ENCODE results near the gene EMX2.

EMX2 gene

GRCh38 chr10:117547016-117547715, 4.6 kb downstream of the EMX2 start:
- Histone ChIP-seq H4K91ac (ENCODE audit: low read depth, low read length) (no peak overlapping the region), H3K23ac (ENCODE audit: low read length) (no peak overlapping the region), H3K79me1 (ENCODE audit: low read length) (no peaks in the 10 kb centered on the region), H3K9me3 (ENCODE audit: insufficient read depth, low read depth, low read length) (peaks cover 5% of the 10 kb centered on the region), H2BK120ac (ENCODE audit: insufficient read depth, low read length, poor library complexity) (no peak overlapping the region), H3K36me3 (ENCODE audit: control insufficient read depth in 1 of 2, insufficient read depth in 2 of 2, low read length in 2 of 2) (no peaks in the 10 kb centered on the region), H3K4ac (ENCODE audit: low read depth, low read length) (no peak overlapping the region), H2BK5ac (ENCODE audit: low read depth, low read length, poor library complexity) (no peak overlapping the region), H3K4me1 (ENCODE audit: control insufficient read depth in 1 of 2, insufficient read depth in 2 of 2, low read length in 2 of 2) (peaks cover 0 to 14% of the 10 kb centered on the region in 2 experiments), H3K79me2 (ENCODE audit: control insufficient read depth, insufficient read depth, low read length, poor library complexity) (no peaks in the 10 kb centered on the region), H3K4me2 (ENCODE audit: low read length) (no peak overlapping the region), H3K27ac (ENCODE audit: low read depth, low read length) (no peak overlapping the region), H4K8ac (ENCODE audit: low read depth, low read length) (no peak overlapping the region), H4K12ac (ENCODE audit: low read depth, low read length) (no peak overlapping the region), H3K4me3 (ENCODE audit: low read depth, low read length) (no peak overlapping the region), H3K18ac (ENCODE audit: low read length) (no peak overlapping the region), H3K9ac (ENCODE audit: low read length) (no peak overlapping the region), H2BK12ac (ENCODE audit: low read length) (no peak overlapping the region), H3K27me3 (ENCODE audit: insufficient read depth, low read length) (peaks cover 85% of the 10 kb centered on the region), H3K14ac (ENCODE audit: low read length) (no peak overlapping the region), H2AK5ac (ENCODE audit: low read length) (no peak overlapping the region), H2AFZ (ENCODE audit: insufficient read depth, low read length, poor library complexity) (no peak overlapping the region)
- WGBS (ENCODE audit: extremely low coverage, insufficient coverage, insufficient read length), result no CpG with 5 or more reads among the region's 20 CpGs
- no peak for DNase-seq

DNA sequence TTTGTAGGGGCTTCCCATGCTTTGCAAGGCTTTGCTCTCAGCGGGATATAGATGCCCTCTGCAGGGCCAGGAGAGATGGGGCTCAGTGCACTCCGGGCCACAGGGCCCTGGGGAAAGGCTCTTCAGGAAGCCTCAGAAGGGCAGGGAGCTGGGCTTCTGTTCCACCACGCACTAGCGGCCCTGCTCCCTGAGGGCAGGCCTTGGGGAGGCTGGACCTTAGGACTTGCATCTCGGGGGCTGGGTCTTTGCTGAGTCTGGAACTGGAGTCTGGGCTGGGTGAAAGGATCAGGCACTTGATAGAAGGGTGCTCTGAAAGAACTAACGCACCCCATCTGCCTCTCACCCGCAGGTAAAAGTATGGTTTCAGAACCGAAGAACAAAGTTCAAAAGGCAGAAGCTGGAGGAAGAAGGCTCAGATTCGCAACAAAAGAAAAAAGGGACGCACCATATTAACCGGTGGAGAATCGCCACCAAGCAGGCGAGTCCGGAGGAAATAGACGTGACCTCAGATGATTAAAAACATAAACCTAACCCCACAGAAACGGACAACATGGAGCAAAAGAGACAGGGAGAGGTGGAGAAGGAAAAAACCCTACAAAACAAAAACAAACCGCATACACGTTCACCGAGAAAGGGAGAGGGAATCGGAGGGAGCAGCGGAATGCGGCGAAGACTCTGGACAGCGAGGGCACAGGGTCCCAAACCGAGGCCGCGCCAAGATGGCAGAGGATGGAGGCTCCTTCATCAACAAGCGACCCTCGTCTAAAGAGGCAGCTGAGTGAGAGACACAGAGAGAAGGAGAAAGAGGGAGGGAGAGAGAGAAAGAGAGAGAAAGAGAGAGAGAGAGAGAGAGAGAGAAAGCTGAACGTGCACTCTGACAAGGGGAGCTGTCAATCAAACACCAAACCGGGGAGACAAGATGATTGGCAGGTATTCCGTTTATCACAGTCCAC, 5.4 kb downstream of the EMX2 start:
- no peak for DNase-seq
- H3K79me2 ChIP-seq (ENCODE audit: control insufficient read depth, insufficient read depth, low read length, poor library complexity), result no peaks in the 10 kb centered on the region
- H3K23ac ChIP-seq (ENCODE audit: low read length), result no peak overlapping the region
- no peak overlapping the region for H3K4me2 ChIP-seq (ENCODE audit: low read length)
- no peak overlapping the region for H3K14ac ChIP-seq (ENCODE audit: low read length)
- no peak overlapping the region for H4K12ac ChIP-seq (ENCODE audit: low read depth, low read length)
- H2AFZ ChIP-seq (ENCODE audit: insufficient read depth, low read length, poor library complexity), result no peak overlapping the region
- no peaks in the 10 kb centered on the region for H3K79me1 ChIP-seq (ENCODE audit: low read length)
- H3K4me3 ChIP-seq (ENCODE audit: low read depth, low read length), result no peak overlapping the region
- H3K9me3 ChIP-seq (ENCODE audit: insufficient read depth, low read depth, low read length), result peaks cover 5% of the 10 kb centered on the region
- no peak overlapping the region for H3K9ac ChIP-seq (ENCODE audit: low read length)
- H3K4ac ChIP-seq (ENCODE audit: low read depth, low read length), result no peak overlapping the region
- H3K36me3 ChIP-seq (ENCODE audit: control insufficient read depth in 1 of 2, insufficient read depth in 2 of 2, low read length in 2 of 2), result no peaks in the 10 kb centered on the region
- no peak overlapping the region for H3K18ac ChIP-seq (ENCODE audit: low read length)
- no CpG with 5 or more reads among the region's 32 CpGs for WGBS (ENCODE audit: extremely low coverage, insufficient coverage, insufficient read length)
- H2BK5ac ChIP-seq (ENCODE audit: low read depth, low read length, poor library complexity), result no peak overlapping the region
- no peak overlapping the region for H2AK5ac ChIP-seq (ENCODE audit: low read length)
- no peak overlapping the region for H2BK120ac ChIP-seq (ENCODE audit: insufficient read depth, low read length, poor library complexity)
- H3K27me3 ChIP-seq (ENCODE audit: insufficient read depth, low read length), result peaks cover 88% of the 10 kb centered on the region
- no peak overlapping the region for H4K8ac ChIP-seq (ENCODE audit: low read depth, low read length)
- no peak overlapping the region for H3K27ac ChIP-seq (ENCODE audit: low read depth, low read length)
- H2BK12ac ChIP-seq (ENCODE audit: low read length), result no peak overlapping the region
- no peak overlapping the region for H4K91ac ChIP-seq (ENCODE audit: low read depth, low read length)
- peaks cover 0 to 16% of the 10 kb centered on the region in 2 experiments for H3K4me1 ChIP-seq (ENCODE audit: control insufficient read depth in 1 of 2, insufficient read depth in 2 of 2, low read length in 2 of 2)

DNA sequence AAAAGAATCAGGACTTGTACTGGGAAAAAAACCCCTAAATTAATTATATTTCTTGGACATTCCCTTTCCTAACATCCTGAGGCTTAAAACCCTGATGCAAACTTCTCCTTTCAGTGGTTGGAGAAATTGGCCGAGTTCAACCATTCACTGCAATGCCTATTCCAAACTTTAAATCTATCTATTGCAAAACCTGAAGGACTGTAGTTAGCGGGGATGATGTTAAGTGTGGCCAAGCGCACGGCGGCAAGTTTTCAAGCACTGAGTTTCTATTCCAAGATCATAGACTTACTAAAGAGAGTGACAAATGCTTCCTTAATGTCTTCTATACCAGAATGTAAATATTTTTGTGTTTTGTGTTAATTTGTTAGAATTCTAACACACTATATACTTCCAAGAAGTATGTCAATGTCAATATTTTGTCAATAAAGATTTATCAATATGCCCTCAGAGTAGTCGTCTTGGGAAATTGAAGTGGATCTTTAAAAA, 6.6 kb downstream of the EMX2 start:
- Histone ChIP-seq H4K8ac (ENCODE audit: low read depth, low read length) (no peak overlapping the region), H3K27me3 (ENCODE audit: insufficient read depth, low read length) (peaks cover 88% of the 10 kb centered on the region), H2BK120ac (ENCODE audit: insufficient read depth, low read length, poor library complexity) (no peak overlapping the region), H3K79me2 (ENCODE audit: control insufficient read depth, insufficient read depth, low read length, poor library complexity) (no peaks in the 10 kb centered on the region), H4K12ac (ENCODE audit: low read depth, low read length) (no peak overlapping the region), H3K27ac (ENCODE audit: low read depth, low read length) (no peak overlapping the region), H3K14ac (ENCODE audit: low read length) (no peak overlapping the region), H2BK12ac (ENCODE audit: low read length) (no peak overlapping the region), H4K91ac (ENCODE audit: low read depth, low read length) (no peak overlapping the region), H3K9me3 (ENCODE audit: insufficient read depth, low read depth, low read length) (peaks cover 10% of the 10 kb centered on the region), H3K4ac (ENCODE audit: low read depth, low read length) (no peak overlapping the region), H2AK5ac (ENCODE audit: low read length) (no peak overlapping the region), H3K18ac (ENCODE audit: low read length) (no peak overlapping the region), H3K4me2 (ENCODE audit: low read length) (no peak overlapping the region), H3K9ac (ENCODE audit: low read length) (no peak overlapping the region), H2BK5ac (ENCODE audit: low read depth, low read length, poor library complexity) (no peak overlapping the region), H3K4me1 (ENCODE audit: control insufficient read depth in 1 of 2, insufficient read depth in 2 of 2, low read length in 2 of 2) (peaks cover 4 to 8% of the 10 kb centered on the region in 2 experiments), H2AFZ (ENCODE audit: insufficient read depth, low read length, poor library complexity) (no peak overlapping the region), H3K4me3 (ENCODE audit: low read depth, low read length) (no peak overlapping the region), H3K79me1 (ENCODE audit: low read length) (no peaks in the 10 kb centered on the region), H3K23ac (ENCODE audit: low read length) (no peak overlapping the region), H3K36me3 (ENCODE audit: control insufficient read depth in 1 of 2, insufficient read depth in 2 of 2, low read length in 2 of 2) (no peaks in the 10 kb centered on the region)
- DNase-seq, result no peak
- WGBS (ENCODE audit: extremely low coverage, insufficient coverage, insufficient read length), result no CpG with 5 or more reads among the region's 6 CpGs

- H4K91ac ChIP-seq (ENCODE audit: low read depth, low read length), result no peak overlapping the region
- H3K14ac ChIP-seq (ENCODE audit: low read length), result no peak overlapping the region
- no peak overlapping the region for H3K4me2 ChIP-seq (ENCODE audit: low read length)
- H3K27me3 ChIP-seq (ENCODE audit: insufficient read depth, low read length), result peaks cover 88% of the 10 kb centered on the region
- H2AFZ ChIP-seq (ENCODE audit: insufficient read depth, low read length, poor library complexity), result no peak overlapping the region
- no peak overlapping the region for H4K8ac ChIP-seq (ENCODE audit: low read depth, low read length)
- no peak for DNase-seq
- H3K4ac ChIP-seq (ENCODE audit: low read depth, low read length), result no peak overlapping the region
- H3K27ac ChIP-seq (ENCODE audit: low read depth, low read length), result no peak overlapping the region
- no peaks in the 10 kb centered on the region for H3K79me1 ChIP-seq (ENCODE audit: low read length)
- no peak overlapping the region for H2BK120ac ChIP-seq (ENCODE audit: insufficient read depth, low read length, poor library complexity)
- no peak overlapping the region for H2BK12ac ChIP-seq (ENCODE audit: low read length)
- no peak overlapping the region for H3K23ac ChIP-seq (ENCODE audit: low read length)
- no peak overlapping the region for H2AK5ac ChIP-seq (ENCODE audit: low read length)
- H3K9ac ChIP-seq (ENCODE audit: low read length), result no peak overlapping the region
- H3K79me2 ChIP-seq (ENCODE audit: control insufficient read depth, insufficient read depth, low read length, poor library complexity), result no peaks in the 10 kb centered on the region
- no peak overlapping the region for H3K18ac ChIP-seq (ENCODE audit: low read length)
- H3K4me3 ChIP-seq (ENCODE audit: low read depth, low read length), result no peak overlapping the region
- no peaks in the 10 kb centered on the region for H3K36me3 ChIP-seq (ENCODE audit: control insufficient read depth in 1 of 2, insufficient read depth in 2 of 2, low read length in 2 of 2)
- H3K9me3 ChIP-seq (ENCODE audit: insufficient read depth, low read depth, low read length), result peaks cover 12% of the 10 kb centered on the region
- WGBS (ENCODE audit: extremely low coverage, insufficient coverage, insufficient read length), result no CpG with 5 or more reads among the region's 6 CpGs
- H4K12ac ChIP-seq (ENCODE audit: low read depth, low read length), result no peak overlapping the region
- peaks cover 4 to 8% of the 10 kb centered on the region in 2 experiments for H3K4me1 ChIP-seq (ENCODE audit: control insufficient read depth in 1 of 2, insufficient read depth in 2 of 2, low read length in 2 of 2)
- no peak overlapping the region for H2BK5ac ChIP-seq (ENCODE audit: low read depth, low read length, poor library complexity)
Measured at GRCh38 chr10:117550076-117550475, 7.5 kb downstream of the EMX2 start.
